DOHH2 (cell line): ENCODE results near the gene EXTL1.

Source experiments
- H3F3A ChIP-seq: fragments of 200-600 bp; sonication (generic), shearing (Covaris generic); 2 replicates; pipeline ENCODE4 v1.6.0; 2016; ENCODE audit warnings: antibody characterized with exemption, mild to moderate bottlenecking; ENCODE audit not compliant: control insufficient read depth, insufficient read depth
- H3K27ac ChIP-seq: fragments of 200-600 bp; sonication (generic); 2 replicates; pipeline ENCODE4 v1.5.1; 2014; ENCODE audit warnings: low read depth, mild to moderate bottlenecking, low read length, moderate library complexity
- H3K27me3 ChIP-seq: fragments of 200-600 bp; sonication (generic); 2 replicates; pipeline ENCODE4 v1.6.1; 2014; ENCODE audit warnings: mild to moderate bottlenecking, low read length, mixed read lengths; ENCODE audit not compliant: control insufficient read depth
- H3K36me3 ChIP-seq: fragments of 200-600 bp; sonication (generic); 2 replicates; pipeline ENCODE4 v1.6.1; 2014; ENCODE audit warnings: mild to moderate bottlenecking, low read length, moderate library complexity, mixed read lengths; ENCODE audit not compliant: control insufficient read depth
- H3K4me1 ChIP-seq: fragments of 200-600 bp; sonication (generic); 2 replicates; pipeline ENCODE4 v1.6.1; 2014; ENCODE audit warnings: mild to moderate bottlenecking, low read length, mixed read lengths; ENCODE audit not compliant: control insufficient read depth
- H3K4me2 ChIP-seq: fragments of 200-600 bp; sonication (generic); 2 replicates; pipeline ENCODE4 v1.6.0; 2014; ENCODE audit warnings: mild to moderate bottlenecking, low read length, moderate library complexity
- H3K4me3 ChIP-seq: fragments of 200-600 bp; sonication (generic); 2 replicates; pipeline ENCODE4 v1.5.1; 2014; ENCODE audit warnings: mild to moderate bottlenecking, low read length, mixed read lengths
- H3K79me2 ChIP-seq: fragments of 200-600 bp; sonication (generic); 2 replicates; pipeline ENCODE4 v1.6.1; 2014; ENCODE audit warnings: mild to moderate bottlenecking, low read length, mixed read lengths; ENCODE audit not compliant: control insufficient read depth
- H3K9me2 ChIP-seq: fragments of 200-600 bp; sonication (generic); replicated peaks from 2 replicates; pipeline ENCODE4 v1.6.1; 2014; ENCODE audit warnings: mild to moderate bottlenecking, low read length, mixed read lengths; ENCODE audit not compliant: control insufficient read depth
- H3K9me3 ChIP-seq: fragments of 200-600 bp; sonication (generic); 2 replicates; pipeline ENCODE4 v1.6.1; 2014; ENCODE audit warnings: antibody characterized with exemption, low read length, mixed read lengths; ENCODE audit not compliant: control insufficient read depth, insufficient read depth
- H4K20me1 ChIP-seq: fragments of 200-600 bp; sonication (generic); 2 replicates; pipeline ENCODE4 v1.6.0; 2014; ENCODE audit warnings: low read depth, mild to moderate bottlenecking, antibody characterized with exemption, low read length, moderate library complexity; ENCODE audit not compliant: control insufficient read depth, insufficient read depth
- EZH2phosphoT487 ChIP-seq: fragments of 200-600 bp; sonication (generic); IDR thresholded peaks from 2 replicates; pipeline ENCODE4 v1.6.1; 2017; ENCODE audit warnings: borderline replicate concordance, mild to moderate bottlenecking, antibody characterized with exemption, low read length, moderate library complexity, mixed read lengths
- TF ChIP-seq, protein P1 (sequence below): fragments of 200-600 bp; sonication (generic); IDR thresholded peaks from one replicate; pipeline ENCODE4 v1.5.1; 2014; ENCODE audit warnings: antibody characterized with exemption, mild to moderate bottlenecking, low read depth, low read length; ENCODE audit not compliant: poor library complexity, severe bottlenecking

EXTL1 gene

DNA sequence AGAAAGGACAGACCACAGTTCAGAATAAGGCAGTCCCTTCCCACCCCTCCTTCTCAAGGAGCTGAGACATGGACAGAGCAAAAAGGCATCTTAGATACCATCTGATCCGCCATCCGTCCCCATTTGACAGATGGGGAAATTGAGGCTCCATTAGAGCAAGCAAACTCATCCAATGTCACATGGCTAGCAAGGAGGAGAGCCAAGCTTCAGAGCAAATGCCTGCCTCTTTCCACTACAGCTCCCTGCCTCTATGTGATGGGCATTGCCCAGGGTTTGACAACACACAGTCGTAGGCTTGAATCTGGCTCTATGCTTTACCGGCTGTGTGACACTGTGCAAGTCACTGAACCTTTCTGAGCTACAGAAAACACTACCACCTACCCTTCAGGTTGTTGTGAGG, 20.4 kb downstream of the EXTL1 start:
- H3K27me3 ChIP-seq = peaks cover 16% of the 10 kb centered on the region; the same call in 1 of the 2 replicates
- H3K4me2 ChIP-seq = no peak overlapping the region
- H3K4me1 ChIP-seq = no peaks in the 10 kb centered on the region

DNA sequence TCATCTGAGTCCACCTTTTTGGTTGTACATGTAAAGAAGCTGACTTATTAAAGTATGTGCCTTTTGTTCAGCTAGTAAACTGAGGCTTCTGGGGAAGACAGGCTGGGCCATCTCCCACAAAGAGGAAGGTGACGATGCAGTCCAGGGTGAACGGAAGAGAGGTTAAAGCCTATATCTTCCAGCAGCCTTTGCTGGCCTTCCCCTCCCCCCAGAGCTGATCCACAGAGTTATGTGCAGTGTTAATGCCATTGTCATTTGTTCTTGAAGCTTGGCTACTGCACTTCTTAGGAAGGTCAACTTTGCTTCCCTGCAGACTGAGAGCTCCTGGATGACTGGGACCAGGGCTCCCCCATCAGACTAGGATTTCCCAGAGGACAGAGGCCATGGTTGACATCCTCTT, 22.2 kb downstream of the EXTL1 start:
- Histone ChIP-seq H3K9me2 (no peaks in the 10 kb centered on the region), H4K20me1 (no peaks in the 10 kb centered on the region), H3K27me3 (peaks cover 28% of the 10 kb centered on the region; the same call in 1 of the 2 replicates), H3K27ac (no peak overlapping the region), H3K4me1 (no peaks in the 10 kb centered on the region), H3K4me2 (no peak overlapping the region), H3K9me3 (no peaks in the 10 kb centered on the region), H3K36me3 (no peaks in the 10 kb centered on the region), H3K4me3 (no peak overlapping the region), H3F3A (no peaks in the 10 kb centered on the region), H3K79me2 (no peaks in the 10 kb centered on the region)
- TF ChIP-seq, protein P1, sequence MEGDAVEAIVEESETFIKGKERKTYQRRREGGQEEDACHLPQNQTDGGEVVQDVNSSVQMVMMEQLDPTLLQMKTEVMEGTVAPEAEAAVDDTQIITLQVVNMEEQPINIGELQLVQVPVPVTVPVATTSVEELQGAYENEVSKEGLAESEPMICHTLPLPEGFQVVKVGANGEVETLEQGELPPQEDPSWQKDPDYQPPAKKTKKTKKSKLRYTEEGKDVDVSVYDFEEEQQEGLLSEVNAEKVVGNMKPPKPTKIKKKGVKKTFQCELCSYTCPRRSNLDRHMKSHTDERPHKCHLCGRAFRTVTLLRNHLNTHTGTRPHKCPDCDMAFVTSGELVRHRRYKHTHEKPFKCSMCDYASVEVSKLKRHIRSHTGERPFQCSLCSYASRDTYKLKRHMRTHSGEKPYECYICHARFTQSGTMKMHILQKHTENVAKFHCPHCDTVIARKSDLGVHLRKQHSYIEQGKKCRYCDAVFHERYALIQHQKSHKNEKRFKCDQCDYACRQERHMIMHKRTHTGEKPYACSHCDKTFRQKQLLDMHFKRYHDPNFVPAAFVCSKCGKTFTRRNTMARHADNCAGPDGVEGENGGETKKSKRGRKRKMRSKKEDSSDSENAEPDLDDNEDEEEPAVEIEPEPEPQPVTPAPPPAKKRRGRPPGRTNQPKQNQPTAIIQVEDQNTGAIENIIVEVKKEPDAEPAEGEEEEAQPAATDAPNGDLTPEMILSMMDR = no peak
- TF ChIP-seq EZH2phosphoT487 = no peak

More for the DNA sequence above, 20.4 kb downstream of the EXTL1 start:
- Histone ChIP-seq H3K36me3 (no peaks in the 10 kb centered on the region), H4K20me1 (no peaks in the 10 kb centered on the region), H3K4me3 (no peak overlapping the region), H3K27ac (no peak overlapping the region), H3K9me3 (no peaks in the 10 kb centered on the region), H3K9me2 (no peaks in the 10 kb centered on the region), H3K79me2 (no peaks in the 10 kb centered on the region), H3F3A (no peaks in the 10 kb centered on the region)
- TF ChIP-seq, protein P1 = no peak
- no peak for TF ChIP-seq EZH2phosphoT487

DNA sequence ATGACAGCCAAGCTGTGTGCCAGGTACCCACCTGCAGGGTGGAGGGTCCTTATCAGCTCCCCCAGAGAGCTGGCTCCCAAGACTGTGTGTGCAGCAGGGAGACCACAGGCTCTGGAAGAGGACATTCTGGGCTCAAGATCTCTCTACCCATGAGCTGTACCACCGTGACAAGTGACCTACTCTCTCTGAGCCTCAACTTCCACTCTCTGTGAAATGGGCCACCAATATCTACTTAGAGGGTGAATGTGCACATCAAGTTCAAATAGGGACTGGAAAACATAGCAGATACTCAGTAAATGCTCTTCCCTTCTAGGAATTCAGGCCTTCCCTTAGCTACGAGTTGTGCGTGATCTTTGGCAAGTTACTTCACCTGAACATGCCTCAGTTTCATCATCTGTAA, 22.8 kb downstream of the EXTL1 start:
- Histone ChIP-seq H3F3A (no peaks in the 10 kb centered on the region), H3K27me3 (peaks cover 34% of the 10 kb centered on the region; the same call in 1 of the 2 replicates), H3K4me1 (no peaks in the 10 kb centered on the region), H3K79me2 (no peaks in the 10 kb centered on the region), H3K4me3 (no peak overlapping the region), H4K20me1 (no peaks in the 10 kb centered on the region), H3K4me2 (no peak overlapping the region), H3K9me2 (no peaks in the 10 kb centered on the region), H3K9me3 (no peaks in the 10 kb centered on the region), H3K27ac (no peak overlapping the region), H3K36me3 (no peaks in the 10 kb centered on the region)
- TF ChIP-seq EZH2phosphoT487 = no peak
- TF ChIP-seq, protein P1 = no peak
